C4-2B (cell line): Measurements from ENCODE around the gene TMEM150C.

Experiments used
- ZFX ChIP-seq: fragments of 450-650 bp; IDR thresholded peaks from 2 replicates; pipeline ENCODE4 v1.6.1; 2017
- TF ChIP-seq, protein P1 (sequence below): fragments of 450-650 bp; conservative IDR thresholded peaks from 2 replicates; pipeline ENCODE4 v1.5.1; 2017; ENCODE audit warnings: mild to moderate bottlenecking

- TF ChIP-seq, protein P1, sequence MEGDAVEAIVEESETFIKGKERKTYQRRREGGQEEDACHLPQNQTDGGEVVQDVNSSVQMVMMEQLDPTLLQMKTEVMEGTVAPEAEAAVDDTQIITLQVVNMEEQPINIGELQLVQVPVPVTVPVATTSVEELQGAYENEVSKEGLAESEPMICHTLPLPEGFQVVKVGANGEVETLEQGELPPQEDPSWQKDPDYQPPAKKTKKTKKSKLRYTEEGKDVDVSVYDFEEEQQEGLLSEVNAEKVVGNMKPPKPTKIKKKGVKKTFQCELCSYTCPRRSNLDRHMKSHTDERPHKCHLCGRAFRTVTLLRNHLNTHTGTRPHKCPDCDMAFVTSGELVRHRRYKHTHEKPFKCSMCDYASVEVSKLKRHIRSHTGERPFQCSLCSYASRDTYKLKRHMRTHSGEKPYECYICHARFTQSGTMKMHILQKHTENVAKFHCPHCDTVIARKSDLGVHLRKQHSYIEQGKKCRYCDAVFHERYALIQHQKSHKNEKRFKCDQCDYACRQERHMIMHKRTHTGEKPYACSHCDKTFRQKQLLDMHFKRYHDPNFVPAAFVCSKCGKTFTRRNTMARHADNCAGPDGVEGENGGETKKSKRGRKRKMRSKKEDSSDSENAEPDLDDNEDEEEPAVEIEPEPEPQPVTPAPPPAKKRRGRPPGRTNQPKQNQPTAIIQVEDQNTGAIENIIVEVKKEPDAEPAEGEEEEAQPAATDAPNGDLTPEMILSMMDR, result no peak
- no peak for TF ChIP-seq ZFX
Measured at GRCh38 chr4:82510216-82510615, 51.6 kb downstream of the TMEM150C start.
